8988T (cell line): ENCODE results near the gene CFDP1.
A peak's percentile ranks its signal among the peaks of the same experiment; 100 is the strongest.

ENCODE experiments used
- DNase-seq: peaks from one replicate; pipeline ENCODE4 v3.0.0; 2011

Gene CFDP1

GRCh38 chr16:75246504-75247205, 186.6 kb downstream of the CFDP1 start:
- no peak for DNase-seq

GRCh38 chr16:75244844-75245758, 188.2 kb downstream of the CFDP1 start:
- peak; percentile 94 for DNase-seq

DNA sequence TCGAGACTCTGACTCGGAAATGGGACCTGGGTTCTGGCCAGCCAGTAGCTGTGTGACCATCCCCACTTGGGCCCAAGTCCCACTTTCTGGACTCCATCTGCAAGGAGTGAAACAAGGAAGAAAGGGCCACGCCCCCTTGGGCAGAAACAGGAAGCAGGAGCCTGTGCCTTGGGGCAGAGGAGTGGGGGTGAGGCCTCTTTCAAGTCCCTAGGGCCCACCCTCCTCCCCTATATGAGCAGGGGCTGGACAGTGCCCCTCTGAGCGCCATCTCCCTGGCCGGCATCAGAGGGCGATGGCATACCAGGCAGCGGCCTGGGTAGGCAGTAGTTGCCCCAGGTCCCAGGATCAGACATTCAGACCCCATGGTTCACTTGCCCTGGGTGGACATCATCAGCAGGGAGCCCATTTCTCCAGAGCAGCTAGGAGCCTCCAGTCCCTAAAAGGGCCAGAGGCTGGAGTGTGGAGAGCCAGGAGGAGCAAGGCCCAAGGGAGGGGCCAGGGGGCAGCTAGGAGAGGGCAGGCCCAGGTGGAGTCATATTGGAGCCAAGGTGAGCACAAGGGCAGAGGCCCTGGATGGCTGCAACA, 189.0 kb downstream of the CFDP1 start:
- DNase-seq, result no peak
